ENCODE data around the gene APRT.

Gene APRT

DNA sequence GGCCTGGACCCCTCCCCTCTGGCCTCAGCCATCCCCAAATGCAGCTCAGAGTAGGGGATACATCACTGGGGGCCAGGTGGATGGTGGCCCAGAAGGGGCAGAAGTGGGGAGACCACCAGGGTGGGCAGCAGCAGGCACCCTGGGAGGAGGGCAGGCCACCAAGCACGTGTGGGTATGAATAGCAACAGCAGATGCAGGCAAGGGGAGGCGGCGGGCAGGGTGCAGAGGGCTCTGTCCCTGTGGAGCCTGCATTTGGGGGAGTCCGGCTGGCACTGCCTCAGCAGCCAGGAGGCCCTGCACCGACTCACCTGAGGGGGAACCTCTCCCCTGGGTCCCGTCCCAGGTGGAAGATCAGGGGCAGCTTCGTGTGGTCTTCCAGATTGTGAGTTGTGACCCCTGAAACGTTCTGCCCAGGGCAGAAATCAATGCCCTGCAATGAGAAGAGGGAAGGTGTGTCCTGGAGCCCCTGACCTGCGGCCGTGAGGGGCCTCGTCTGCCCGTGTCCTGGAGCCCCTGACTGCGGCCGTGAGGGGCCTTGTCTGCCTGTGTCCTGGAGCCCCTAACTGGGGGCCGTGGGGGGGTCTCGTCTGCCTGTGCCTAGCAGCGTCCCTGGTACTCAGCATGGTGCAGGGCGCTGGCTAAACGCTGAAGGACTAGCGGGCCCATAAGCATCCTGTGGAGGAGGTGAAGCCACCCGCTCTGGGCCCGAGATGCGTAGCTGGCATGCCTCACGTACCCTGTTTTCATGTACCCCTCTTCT, 10.7 kb upstream of the APRT start:
- DNase-seq (ENCODE audit: low read depth in 2 of 2), result no peak

DNA sequence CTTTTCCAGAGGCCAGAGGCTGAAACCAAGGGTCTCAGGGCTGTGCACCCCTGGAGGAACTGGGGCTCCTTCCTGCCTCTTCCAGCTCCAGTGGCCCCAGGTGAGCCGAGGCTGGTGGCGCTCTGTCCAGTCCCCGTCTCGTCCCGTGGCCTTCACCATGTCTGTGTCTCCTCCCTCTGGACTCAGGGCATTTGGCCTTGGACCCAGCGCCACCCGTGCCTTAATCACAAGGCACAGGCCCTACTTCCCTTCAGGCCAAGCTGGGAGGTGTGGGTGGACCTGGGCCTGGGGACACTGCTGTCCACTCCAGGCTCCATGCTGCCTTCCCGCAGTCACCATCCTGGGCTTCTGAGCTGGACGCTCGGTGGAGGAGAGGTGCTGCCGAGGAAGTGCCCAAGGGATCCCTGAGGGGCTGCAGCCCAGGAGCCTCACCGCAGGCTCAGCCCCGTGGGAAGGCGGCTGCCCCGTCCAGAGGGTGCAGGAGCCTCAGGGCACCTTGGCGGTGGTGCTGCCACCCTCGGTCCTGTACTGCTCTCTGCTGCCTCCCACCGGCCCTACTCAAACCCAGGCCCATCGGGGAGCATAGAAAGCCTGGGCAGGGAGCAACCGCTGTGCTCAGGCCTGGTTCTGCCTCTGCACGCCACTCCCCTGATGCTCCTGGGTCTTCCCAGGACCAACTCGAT, 9.6 kb upstream of the APRT start:
- DNase-seq (ENCODE audit: low read depth in 2 of 2), result no peak

DNA sequence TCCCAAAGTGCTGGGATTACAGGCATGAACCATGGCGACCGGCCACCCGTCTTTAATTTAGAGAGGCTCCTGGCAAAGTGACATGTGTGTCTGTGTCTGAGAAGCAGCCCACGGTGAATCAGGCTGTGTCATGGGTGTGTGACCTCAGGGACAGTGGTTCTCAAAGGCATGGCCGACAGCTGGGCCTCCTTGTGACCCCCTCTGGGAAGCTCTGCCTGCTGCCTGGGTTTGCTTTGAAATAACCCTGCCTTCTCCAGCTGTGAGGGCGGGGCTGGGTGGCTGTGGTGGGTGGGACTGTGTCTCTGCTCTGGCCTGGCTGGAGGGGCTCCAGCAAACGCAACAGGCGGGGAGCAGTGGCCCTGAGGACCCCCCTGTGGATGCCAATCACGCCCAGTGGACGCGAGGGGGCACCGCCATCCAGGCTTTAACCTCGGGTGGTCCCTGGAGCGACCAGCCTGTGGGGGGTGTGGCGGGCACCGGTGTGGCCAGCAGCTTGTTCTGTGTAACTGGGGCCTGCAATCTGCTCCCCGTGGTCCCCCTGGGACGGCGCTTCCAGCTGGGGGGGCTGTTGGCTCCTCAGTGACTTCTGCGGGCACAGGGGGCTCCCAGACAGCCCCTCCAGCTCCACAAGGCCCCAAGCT, 8.8 kb upstream of the APRT start:
- no peak for DNase-seq (ENCODE audit: low read depth in 2 of 2)

DNA sequence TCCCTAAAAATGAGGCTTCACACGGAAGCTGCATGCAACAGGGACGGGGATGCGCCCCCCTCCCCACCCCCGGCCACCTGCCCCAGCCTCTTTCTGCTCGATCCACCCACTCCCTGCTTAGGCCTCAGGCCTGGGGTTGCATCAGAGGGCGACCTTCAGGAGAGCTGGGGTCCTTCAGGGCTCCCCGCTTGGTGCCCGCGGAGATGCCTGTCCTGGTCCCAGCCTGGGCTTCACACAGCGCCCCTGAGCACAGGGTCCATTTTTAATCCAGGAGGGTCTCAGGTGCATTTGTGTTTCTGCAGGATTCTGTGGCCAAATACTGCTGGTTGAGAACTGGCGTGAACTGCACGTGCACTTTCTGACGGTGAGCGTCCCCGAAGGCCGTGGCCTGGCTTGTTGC, 7.4 kb upstream of the APRT start:
- DNase-seq (ENCODE audit: low read depth in 2 of 2), result no peak

DNA sequence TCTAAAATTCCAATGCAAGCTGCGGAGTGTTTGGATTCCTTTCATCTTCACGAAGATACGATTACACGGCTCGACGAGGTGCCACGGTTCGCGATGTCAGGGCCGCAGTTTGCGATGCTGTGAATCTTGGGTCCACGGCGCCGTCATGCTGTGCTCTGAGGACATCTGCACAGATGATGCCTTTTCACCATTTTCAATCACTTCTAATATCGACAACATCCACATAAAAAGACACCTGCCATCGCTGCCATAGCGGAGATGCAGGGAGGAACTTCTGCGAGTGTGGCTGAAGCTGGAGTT, 6.8 kb upstream of the APRT start:
- no peak for DNase-seq (ENCODE audit: low read depth in 2 of 2)

DNA sequence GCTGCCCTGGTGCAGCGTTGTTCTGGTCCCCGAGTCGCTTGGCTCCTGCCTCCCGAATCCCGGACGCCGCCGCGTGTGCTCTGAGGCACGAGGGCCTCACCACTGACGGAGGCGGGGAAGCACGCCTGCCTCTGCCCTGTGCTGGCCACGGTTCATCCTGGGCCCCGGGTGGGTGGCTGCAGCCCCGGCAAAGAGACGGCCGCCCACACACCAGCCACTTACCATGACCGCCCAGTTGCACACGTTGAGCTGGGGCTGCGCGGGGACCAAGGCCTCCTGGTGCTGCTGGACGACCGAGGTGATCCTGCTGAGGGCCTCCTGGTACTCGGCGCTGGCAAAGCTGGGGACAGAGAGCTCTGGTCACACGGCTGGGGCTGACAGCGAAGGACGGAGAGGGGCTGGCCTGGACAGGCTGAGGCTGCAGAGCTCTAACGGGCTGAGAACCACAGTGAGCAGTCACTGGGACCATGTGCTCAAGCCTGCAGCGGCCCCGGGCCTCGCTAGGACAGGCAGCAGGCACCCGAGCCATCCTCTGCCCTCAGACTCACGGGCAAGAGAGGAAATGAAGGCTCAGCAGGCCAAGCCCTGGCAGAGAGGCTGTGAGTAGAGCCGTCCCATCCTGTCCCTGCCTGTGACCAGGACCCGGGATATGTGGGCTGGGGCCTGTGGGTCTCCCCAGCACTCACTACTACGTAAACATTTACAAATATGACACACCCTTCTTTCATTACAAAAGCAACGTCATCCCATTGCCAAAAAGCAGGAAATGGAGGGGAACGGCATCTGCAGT, 6.3 kb upstream of the APRT start:
- DNase-seq (ENCODE audit: low read depth in 2 of 2), result no peak

DNA sequence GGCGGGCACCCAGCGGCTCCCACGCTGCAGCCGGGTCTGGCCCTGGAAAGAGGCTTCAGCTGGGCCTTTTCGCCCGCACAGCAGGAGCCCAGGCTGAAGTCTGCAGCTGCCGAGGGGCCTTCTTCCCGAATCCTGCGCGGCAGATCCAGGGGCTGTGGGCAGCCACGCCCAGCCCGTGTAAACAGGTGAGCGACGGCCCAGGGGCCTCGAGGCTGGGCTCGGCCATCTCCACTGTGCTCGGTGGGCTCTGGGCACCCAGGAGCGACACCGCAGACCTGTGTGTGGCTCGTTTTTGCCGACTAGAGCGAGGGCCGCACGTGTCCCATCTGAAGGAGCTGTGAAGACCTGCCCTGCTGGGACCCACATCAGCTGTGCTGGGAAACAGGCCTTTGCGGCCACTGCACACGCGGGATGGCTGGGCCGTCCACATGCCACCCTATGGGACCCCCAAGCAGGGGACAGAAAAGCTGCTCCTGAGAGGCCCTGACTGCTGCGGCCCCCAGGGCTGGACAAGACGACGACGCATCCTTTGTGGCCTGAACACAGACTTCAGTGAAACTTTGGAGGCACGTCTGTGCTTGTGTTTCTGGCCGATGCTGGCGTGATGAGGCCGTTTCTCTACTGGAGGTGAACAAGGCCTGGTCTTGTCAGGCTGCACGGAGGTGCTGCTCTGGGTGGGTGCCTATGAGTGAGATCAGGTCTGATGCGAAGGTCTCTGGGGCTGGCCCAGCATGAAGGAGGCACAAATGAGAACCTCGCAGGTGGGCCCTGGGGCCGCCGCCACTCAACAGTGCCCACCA, 5.2 kb upstream of the APRT start:
- no peak for DNase-seq (ENCODE audit: low read depth in 2 of 2)

DNA sequence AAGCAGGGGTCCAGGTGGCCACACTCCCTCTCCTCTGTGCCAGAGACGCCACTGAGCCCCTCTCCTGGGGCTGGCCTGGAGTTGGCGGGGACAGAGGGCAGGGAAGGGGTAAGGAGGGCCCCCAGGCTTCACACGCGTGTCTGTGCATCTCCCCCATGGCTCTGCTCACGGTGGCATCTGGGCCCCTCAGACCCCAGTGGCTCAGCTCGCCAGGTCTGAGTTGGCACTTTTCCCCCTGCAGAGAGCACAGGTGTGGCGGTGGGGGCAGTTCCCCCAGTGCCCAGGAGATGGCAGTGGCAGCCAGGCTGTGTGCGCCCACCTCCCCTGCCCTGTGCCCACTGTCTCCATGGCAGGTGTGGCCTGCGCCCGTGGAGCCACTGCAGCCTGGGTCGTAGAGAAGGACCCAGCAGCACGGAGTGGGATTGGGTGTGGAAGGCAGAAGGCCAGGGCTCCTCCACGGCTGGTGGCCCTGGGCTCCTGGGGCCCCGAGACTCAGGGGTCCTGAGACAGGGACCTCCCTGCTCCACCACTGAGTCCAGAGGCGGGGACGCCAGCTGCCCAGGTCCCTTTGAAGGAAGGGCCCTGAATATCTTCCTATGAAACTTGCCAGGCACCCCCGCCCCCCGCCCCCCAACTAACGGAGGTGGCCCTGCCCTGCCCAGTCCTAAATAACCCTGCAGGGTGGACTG, 4.3 kb upstream of the APRT start:
- DNase-seq (ENCODE audit: low read depth in 2 of 2), result no peak

DNA sequence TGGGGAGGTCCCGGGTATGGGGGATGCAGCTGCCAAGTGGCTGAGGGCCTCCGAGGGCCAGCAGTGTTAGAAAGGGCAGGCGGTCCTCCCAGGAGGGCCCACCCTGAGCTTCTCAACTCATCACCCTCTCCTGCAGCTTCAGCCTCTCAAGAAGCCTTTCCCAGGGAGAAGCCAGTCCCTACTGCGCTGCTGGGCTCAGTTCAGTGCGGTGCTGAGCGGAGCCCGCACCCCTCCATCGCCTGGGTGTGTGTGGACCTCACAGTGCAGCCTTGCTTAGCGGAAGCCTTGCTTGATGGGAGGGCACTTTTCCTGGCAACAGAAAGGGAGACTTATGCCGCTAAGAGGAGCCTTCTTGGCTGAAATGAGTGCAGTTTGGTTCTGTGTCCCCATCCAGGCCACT, 3.5 kb upstream of the APRT start:
- DNase-seq (ENCODE audit: low read depth in 2 of 2), result no peak

DNA sequence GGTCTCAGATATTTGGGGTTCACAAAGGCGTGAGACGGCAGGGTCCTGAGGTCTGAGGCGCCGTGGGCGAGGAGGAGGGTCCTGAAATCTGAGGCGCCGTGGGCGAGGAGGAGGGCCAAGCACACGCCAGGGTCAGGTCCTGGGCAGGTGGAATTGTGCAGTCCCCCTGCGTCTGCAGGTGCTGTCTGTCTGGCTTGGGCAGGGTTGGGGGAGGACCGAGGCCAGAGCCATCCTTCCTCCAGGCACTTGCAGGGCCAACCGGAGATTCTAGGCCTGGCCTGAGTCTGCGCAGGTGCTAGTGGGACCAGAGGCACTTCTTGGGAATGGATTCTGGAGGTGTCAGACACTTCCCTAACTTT, 2.4 kb upstream of the APRT start:
- DNase-seq (ENCODE audit: low read depth in 2 of 2), result no peak

DNA sequence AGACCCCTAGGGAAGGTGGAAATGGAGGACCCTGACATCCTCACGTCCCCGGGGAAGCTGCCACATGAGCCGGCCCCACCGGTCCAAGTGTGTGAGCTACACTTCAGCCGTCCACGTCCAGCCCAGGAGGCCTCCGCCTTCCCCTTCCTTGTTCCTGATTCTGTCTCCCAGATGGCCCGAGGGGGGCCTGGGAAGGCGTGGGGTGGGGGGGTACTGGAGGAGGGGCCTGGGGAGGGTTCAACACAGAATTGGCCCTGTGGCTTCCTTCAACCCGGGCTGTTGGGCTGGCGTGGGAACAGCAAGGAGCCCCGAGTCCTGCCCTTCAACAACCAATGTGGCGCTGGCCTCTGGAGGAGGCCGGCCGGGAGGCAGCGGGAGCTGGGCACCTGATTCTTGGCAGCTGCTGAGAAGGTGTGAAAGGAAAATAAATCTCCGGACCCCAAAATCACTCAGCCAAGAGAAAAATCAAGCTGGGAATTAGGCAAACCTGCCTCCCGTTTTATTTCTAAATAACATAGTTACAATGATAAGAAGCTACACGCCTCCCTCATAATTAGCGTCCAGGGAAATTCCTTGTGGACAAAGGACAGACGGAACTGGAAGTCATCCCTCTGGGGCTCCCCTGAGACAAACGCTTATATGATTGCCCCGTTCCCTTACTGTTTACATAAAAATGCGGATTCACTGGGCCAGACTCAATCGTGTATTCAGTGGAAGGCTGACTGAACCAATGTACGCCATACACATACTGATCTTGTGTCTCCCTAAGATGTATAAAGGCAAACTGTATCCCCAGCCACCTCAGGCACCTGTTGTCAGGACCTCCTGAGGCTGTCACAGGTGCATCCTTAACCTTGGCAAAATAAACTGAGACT, 1.8 kb upstream of the APRT start:
- DNase-seq (ENCODE audit: low read depth in 2 of 2), result no peak

DNA sequence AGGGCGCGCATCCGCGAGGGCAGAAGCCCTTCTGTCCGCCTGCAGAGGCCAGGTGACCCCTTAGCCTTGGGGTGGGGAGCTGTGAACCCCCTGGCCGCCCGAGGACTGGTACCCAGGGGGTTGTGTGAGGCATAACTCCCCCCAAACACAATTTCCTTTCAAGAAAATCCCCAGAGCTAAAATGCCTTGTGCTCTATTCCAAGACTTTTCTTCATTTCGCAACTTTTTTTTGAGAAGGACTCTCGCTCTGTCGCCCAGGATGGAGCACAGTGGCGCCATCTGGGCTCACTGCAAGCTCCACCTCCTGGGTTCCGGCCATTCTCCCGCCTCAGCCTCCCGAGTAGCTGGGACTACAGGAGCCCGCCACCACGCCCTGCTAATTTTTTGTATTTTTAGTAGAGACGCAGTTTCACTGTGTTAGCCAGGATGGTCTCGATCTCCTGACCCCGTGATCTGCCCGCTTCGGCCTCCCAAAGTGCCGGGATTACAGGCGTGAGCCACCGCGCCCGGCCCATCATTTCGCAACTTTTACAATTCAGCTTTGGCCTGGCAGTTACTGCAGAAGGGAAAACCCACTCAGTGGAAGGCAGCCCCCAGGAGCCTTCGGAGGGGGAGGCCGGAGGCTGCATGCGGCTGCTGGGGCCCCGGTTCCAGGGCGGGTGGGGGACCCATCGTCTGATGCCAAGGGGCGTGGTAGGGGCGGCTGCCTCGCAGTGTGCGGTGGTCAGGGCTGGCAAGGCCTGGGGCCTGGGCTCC, 963 bp upstream of the APRT start:
- DNase-seq (ENCODE audit: low read depth in 2 of 2), result no peak

DNA sequence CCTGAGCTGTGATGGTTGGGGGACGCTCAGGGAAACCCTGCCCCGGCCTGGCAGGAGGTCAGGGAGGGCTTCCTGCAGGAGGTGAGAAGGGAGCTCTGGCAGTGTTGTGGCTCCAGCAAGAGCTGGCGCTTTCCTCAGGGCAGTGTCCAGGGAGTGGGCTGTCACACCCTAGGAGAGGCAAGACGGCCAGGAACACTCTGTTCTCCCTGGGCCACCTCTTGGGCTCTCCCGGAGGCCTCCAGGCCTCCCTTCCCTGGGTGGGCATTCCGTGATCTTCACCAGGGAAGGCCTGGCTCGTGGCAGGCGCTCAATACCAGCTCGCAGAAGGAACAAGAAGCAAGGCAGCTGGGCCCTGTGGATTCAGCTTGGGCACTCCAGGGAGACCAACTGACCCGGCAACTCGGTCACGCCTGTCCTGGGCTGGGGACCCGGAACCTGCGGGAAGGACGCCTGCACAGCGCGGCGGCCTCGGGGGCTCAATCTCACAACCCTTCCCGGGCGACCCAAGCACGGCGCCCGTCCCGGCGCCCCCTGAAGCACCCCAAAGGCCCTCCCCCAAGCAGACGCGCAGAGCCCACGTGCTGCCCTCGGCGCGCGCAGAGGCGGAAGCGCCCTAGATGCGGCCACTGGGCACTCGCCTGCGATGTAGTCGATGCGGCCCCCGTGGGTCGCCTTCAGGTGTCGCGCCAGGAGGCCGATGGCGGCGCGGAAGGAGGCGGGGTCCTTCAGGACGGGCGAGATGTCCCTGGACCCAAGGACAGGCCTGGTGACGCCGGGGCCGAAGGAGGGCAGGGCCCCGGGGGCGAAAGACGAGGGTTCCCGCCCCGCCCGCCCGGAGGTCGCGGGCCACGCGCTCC, 588 bp downstream of the APRT start:
- DNase-seq (ENCODE audit: low read depth in 2 of 2), result peak in 1 of 2 experiments; percentile 50

DNA sequence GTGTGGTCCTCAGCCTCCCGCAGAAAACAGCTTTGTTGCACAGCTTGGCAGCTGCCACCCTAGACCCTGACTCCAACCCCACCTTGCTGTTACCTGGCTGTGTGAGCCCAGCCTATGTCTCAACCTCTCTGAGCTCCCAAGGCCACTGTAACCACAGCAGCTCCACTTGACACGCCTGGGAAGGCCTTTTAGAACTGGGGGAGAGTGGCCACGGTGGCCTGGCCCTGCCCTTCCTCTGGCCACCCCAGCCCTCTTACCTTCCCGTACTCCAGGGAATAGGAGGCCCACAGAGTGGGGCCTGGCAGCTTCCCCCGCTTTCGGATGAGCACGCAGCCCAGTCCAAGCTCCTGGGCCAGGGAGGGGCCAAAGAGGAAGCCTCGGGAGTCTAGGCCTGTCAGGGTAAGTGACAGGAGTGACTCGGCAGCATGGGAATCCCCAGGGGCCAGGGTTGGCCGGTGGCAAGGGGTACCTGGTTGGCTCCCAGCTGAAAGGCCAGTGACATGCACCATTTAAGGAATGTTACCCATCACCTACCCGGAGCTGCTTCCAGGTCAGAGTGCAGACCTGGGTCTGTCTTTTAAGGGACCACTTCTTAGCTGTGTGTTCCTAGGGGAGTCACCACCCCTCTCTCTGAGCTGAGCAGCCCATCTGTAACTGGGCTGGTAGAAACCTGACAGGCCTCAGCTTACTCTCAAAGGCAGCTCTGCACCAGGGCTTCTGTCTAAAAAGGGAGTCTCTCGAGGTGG, 1.4 kb downstream of the APRT start:
- DNase-seq (ENCODE audit: low read depth in 2 of 2), result no peak

DNA sequence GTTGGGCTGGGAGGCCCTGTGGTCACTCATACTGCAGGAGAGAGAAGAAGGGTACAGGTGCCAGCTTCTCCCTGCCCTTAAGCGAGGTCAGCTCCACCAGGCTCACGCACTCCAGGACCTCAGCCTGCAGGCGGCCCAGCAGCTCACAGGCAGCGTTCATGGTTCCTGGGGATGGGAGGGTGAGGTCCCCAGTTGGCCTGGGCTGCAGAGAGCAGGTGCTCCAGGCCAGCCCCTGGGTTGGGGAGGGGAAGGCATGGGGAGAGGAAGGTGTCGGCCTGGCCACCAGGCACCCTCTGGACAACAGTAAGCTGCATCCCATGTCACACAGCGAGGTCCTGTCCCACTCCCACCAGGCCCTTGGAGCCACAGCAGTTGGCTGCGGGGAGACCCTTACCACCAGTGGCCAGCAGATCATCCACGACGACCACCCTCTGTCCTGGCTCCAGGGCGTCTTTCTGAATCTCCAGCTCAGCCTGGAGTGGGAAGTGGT, 2.0 kb downstream of the APRT start:
- no peak for DNase-seq (ENCODE audit: low read depth in 2 of 2)

DNA sequence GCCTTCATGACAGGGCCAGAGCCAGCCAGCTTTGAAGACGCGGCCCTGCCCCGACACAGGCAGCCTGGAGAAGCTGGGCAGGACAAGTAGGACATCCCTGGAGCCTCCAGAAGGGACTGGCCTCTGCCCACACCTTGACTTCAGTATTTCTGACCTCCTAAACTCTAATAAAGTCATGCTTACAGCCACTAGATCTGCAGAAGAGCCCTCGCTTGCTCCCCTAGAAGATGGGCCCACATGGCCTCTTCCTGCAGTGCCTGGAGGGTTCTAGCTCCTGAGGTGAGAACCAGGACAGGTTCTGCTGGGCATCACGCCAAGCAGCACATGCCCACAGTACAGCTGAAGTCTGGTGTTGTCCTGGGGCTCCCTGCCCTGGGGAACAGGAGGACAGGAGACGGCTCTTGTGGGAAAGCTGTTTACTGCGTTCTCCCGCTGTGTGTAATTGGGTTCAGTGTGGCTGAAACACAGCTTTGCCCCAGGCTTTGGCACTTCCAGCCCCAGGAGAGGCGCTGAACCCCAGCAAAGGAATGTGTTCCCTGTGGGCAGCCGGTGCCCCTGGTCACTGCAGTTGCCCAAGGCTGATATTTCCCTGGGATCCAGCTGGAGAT, 2.6 kb downstream of the APRT start:
- no peak for DNase-seq (ENCODE audit: low read depth in 2 of 2)
